RWPE2 (cell line): ENCODE measurements around the gene SULF2.

Source experiments
- ATAC-seq: fragments of 200-7000 bp; cut with Tn5 transposase; 3 replicates; pipeline ENCODE4 v1.9.1; 2021; ENCODE audit warnings: low read depth
- DNase-seq: peaks from one replicate; pipeline ENCODE4 v3.0.0-alpha.2; 2020; ENCODE audit warnings: low spot score
- H3K27ac ChIP-seq: fragments of 450-650 bp; 2 replicates; pipeline ENCODE4 v1.5.1; 2017; ENCODE audit warnings: mild to moderate bottlenecking; ENCODE audit not compliant: poor library complexity, severe bottlenecking
- H3K27me3 ChIP-seq: fragments of 250-450 bp; sonication (Bioruptor Pico); 2 replicates; pipeline ENCODE4 v1.5.1; 2021; ENCODE audit warnings: mild to moderate bottlenecking, moderate library complexity; ENCODE audit not compliant: insufficient read depth, poor library complexity, severe bottlenecking
- H3K36me3 ChIP-seq: fragments of 250-450 bp; sonication (Bioruptor Pico); 2 replicates; pipeline ENCODE4 v1.5.1; 2020; ENCODE audit warnings: low read depth, mild to moderate bottlenecking, moderate library complexity
- H3K4me1 ChIP-seq: fragments of 250-450 bp; sonication (Bioruptor Pico); 2 replicates; pipeline ENCODE4 v1.5.1; 2021; ENCODE audit warnings: mild to moderate bottlenecking, moderate library complexity; ENCODE audit not compliant: insufficient read depth, poor library complexity, severe bottlenecking
- H3K4me3 ChIP-seq: fragments of 250-450 bp; sonication (Bioruptor Pico); 2 replicates; pipeline ENCODE4 v1.5.1; 2021; ENCODE audit warnings: mild to moderate bottlenecking, moderate library complexity; ENCODE audit not compliant: severe bottlenecking
- H3K9me3 ChIP-seq: fragments of 250-450 bp; sonication (Bioruptor Pico); 2 replicates; pipeline ENCODE4 v1.5.1; 2021; ENCODE audit warnings: mild to moderate bottlenecking, moderate library complexity; ENCODE audit not compliant: severe bottlenecking
- CTCF ChIP-seq: fragments of 450-650 bp; IDR thresholded peaks from one replicate; pipeline ENCODE4 v1.5.1; 2017; ENCODE audit warnings: mild to moderate bottlenecking, moderate library complexity; ENCODE audit not compliant: poor library complexity, severe bottlenecking

The SULF2 gene

DNA sequence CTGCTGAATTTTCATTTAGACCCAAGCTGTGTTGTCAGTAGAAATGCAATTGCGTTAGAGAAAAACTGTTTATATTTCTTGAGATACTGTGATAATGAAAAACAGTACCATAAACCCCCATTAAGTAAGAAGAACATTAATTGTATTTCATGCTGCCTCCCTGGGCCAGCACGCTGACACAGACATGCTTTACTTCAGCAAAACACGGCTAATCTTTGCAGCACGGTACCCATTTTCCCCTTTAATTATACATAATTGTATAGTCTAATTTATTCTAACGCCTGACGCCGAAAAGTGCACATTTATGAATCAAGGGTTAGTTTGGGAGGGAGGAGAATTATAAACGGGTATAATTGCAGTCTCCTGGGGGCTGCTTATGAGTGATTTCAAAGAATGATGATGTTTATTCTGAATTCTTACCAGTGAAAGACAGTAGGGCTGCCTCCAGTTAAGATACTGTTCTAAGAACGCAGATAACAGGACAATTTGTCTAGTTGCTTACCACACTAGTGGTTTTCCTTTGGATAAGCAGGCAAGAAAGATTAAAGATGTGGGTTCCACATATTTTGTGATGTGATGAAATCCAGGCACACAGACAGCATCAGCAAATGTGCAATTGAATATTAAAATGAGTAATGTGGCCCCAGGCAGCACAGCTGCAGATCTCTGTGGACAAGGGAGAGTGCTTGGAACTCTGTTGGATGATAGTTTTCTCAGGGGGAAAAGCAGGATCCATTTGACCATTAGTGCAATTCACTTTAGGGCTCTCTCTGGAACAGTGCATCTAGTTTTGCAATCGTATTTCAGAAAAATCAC, 4.7 kb upstream of the SULF2 start:
- no peak for DNase-seq
- H3K4me3 ChIP-seq: no peak overlapping the region
- no peaks in the 10 kb centered on the region for H3K36me3 ChIP-seq
- peak; percentile 41 for ATAC-seq
- peak overlapping the region; percentile 88 for H3K27ac ChIP-seq
- no peaks in the 10 kb centered on the region for H3K27me3 ChIP-seq
- no peak for TF ChIP-seq CTCF
- peaks cover 53% of the 10 kb centered on the region for H3K4me1 ChIP-seq
- no peaks in the 10 kb centered on the region for H3K9me3 ChIP-seq

DNA sequence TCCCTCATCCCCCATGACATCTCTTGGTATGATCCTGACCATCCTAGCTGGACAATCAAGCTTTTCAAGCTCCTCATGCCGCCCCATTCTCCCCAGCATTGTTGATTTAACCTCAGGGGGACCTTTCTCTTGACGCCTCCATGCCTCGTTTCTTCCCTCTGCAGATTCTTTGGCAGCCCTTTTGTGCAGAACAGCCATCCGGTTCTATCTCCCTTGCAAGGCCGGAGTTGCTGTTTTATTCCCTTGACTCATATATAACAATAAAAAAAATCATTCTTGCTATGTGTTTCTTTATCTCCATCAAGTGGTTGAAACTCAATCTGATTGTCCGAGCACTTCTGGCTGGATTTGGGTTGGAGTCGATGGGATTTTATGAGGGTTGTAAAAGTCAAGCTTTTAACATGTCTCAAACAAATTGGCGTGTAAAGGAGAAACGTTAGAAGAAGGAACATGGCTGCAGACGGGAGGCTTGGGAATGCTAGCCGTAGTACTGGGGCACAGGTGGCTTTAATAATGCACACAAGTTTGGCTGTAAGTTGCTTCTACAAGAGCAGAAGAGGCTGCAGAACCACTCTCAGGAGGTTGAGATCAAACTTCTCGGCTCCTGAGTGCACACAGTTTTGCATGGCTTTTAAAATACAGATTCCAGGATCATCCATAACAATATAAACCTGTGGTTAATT, 3.9 kb upstream of the SULF2 start:
- no peak for ATAC-seq
- Histone ChIP-seq H3K9me3 (no peaks in the 10 kb centered on the region), H3K4me3 (no peak overlapping the region), H3K36me3 (peaks cover under 1% of the 10 kb centered on the region; the same call in 1 of the 2 replicates), H3K27me3 (no peaks in the 10 kb centered on the region), H3K4me1 (peaks cover 46% of the 10 kb centered on the region), H3K27ac (peak overlapping the region; percentile 88)
- no peak for TF ChIP-seq CTCF
- DNase-seq: no peak

DNA sequence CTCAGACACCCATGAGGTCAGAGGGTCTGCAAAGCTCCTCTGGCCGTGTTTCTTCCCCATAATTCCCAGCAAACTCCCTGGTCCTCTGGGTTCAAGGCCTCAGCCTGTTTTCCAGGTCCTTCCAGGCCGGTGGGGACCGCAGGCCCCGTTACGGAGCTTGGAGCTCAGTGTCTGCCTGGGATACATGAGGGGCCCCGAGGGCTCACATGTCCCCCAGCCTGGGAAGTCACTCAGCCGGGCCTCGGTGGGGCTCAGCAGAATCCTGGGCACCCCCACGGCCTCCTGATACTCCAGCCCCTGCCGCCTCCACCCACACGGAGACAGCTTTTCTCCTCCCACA, 3.4 kb upstream of the SULF2 start:
- H3K4me3 ChIP-seq: no peak overlapping the region
- no peak for ATAC-seq
- H3K9me3 ChIP-seq: no peaks in the 10 kb centered on the region
- H3K36me3 ChIP-seq: peaks cover 4% of the 10 kb centered on the region; the same call in 1 of the 2 replicates
- no peaks in the 10 kb centered on the region for H3K27me3 ChIP-seq
- H3K4me1 ChIP-seq: peaks cover 49% of the 10 kb centered on the region
- TF ChIP-seq CTCF: no peak
- peak overlapping the region; percentile 88 for H3K27ac ChIP-seq
- DNase-seq: no peak

DNA sequence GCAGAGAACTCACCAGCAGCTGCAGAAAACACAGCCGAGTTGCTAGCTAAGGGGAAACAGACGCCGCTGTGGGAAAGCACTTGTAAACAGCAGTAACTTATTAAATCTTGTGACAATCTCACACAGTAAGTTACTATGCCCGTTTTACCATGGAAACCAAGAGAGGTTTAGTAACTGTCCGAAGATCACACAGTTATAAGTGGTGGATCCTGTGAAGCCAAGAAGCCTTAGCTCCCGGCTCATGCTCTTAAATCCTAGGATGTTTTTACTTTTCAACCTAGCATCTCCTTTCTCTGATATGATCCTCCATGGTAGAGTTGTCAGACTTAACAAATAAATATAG, 1.5 kb upstream of the SULF2 start:
- no peak for DNase-seq
- no peaks in the 10 kb centered on the region for H3K9me3 ChIP-seq
- H3K27ac ChIP-seq: peak overlapping the region; percentile 88
- peaks cover 43% of the 10 kb centered on the region for H3K4me1 ChIP-seq
- H3K36me3 ChIP-seq: peaks cover 24% of the 10 kb centered on the region
- no peaks in the 10 kb centered on the region for H3K27me3 ChIP-seq
- peak; percentile 90 for TF ChIP-seq CTCF
- peak overlapping the region; percentile 93 for H3K4me3 ChIP-seq
- ATAC-seq: peak; percentile 2; the same call in 2 of the 3 replicates
